H1 (cell line): ENCODE measurements around the gene FAH.

ENCODE experiments used
- EGR1 ChIP-seq: IDR thresholded peaks from 2 replicates; pipeline ENCODE4 v1.6.1; 2011; ENCODE audit warnings: low read depth, low read length, borderline replicate concordance
- EZH2 ChIP-seq: fragments of 200-600 bp; sonication (generic); IDR thresholded peaks from 2 replicates; pipeline ENCODE4 v1.7.1; 2012; ENCODE audit warnings: low read depth, mild to moderate bottlenecking, moderate library complexity, low read length, inconsistent platforms; ENCODE audit not compliant: severe bottlenecking
- GTF2F1 ChIP-seq: IDR thresholded peaks from 2 replicates; pipeline ENCODE4 v1.6.1; 2012; ENCODE audit warnings: low read depth, low read length, improper control_type of control experiment, borderline replicate concordance
- KDM1A ChIP-seq: fragments of 200-600, 300-600 bp; sonication (generic); IDR thresholded peaks from 2 replicates; pipeline ENCODE4 v1.7.1; 2016; ENCODE audit warnings: mild to moderate bottlenecking, low read length, borderline replicate concordance
- NRF1 ChIP-seq: IDR thresholded peaks from 2 replicates; pipeline ENCODE4 v1.6.1; 2011; ENCODE audit warnings: mild to moderate bottlenecking, low read depth, low read length, improper control_type of control experiment
- RFX5 ChIP-seq: IDR thresholded peaks from 2 replicates; pipeline ENCODE4 v1.6.1; 2011; ENCODE audit warnings: low read depth, low read length, improper control_type of control experiment, borderline replicate concordance
- SP2 ChIP-seq: IDR thresholded peaks from 2 replicates; pipeline ENCODE4 v1.6.1; 2012; ENCODE audit warnings: mild to moderate bottlenecking, low read length, inconsistent platforms
- YY1 ChIP-seq: IDR thresholded peaks from 2 replicates; pipeline ENCODE4 v1.6.1; 2011; ENCODE audit warnings: low read depth, mild to moderate bottlenecking, low read length
- TF ChIP-seq, protein P1 (sequence below), 3 experiments: IDR thresholded peaks; 1 replicate in 2 of 3; 2 replicates in 1 of 3; pipeline versions ENCODE4 v1.5.1 to v1.6.1; 2011; ENCODE audit warnings: low read length in 3 of 3, mild to moderate bottlenecking in 3 of 3, inconsistent platforms in 2 of 3, low read depth in 1 of 3, moderate library complexity in 1 of 3; ENCODE audit not compliant: insufficient read depth in 1 of 3; ENCODE audit errors: control extremely low read depth in 1 of 3

- TF ChIP-seq GTF2F1, result no peak
- no peak for TF ChIP-seq RFX5
- no peak for TF ChIP-seq NRF1
- TF ChIP-seq EGR1, result no peak
- TF ChIP-seq YY1, result no peak
- TF ChIP-seq, protein P1, sequence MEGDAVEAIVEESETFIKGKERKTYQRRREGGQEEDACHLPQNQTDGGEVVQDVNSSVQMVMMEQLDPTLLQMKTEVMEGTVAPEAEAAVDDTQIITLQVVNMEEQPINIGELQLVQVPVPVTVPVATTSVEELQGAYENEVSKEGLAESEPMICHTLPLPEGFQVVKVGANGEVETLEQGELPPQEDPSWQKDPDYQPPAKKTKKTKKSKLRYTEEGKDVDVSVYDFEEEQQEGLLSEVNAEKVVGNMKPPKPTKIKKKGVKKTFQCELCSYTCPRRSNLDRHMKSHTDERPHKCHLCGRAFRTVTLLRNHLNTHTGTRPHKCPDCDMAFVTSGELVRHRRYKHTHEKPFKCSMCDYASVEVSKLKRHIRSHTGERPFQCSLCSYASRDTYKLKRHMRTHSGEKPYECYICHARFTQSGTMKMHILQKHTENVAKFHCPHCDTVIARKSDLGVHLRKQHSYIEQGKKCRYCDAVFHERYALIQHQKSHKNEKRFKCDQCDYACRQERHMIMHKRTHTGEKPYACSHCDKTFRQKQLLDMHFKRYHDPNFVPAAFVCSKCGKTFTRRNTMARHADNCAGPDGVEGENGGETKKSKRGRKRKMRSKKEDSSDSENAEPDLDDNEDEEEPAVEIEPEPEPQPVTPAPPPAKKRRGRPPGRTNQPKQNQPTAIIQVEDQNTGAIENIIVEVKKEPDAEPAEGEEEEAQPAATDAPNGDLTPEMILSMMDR (IDR thresholded peaks at IDR 0.05; ENCODE audit: control extremely low read depth in 1 of 3, insufficient read depth in 1 of 3, low read depth in 1 of 3, low read length in 3 of 3), result no peak
- no peak for TF ChIP-seq EZH2
- no peak for TF ChIP-seq SP2
- TF ChIP-seq KDM1A, result no peak
Measured at GRCh38 chr15:80175436-80175835, 22.6 kb downstream of the FAH start.
